Measurements from ENCODE around the gene UMODL1.

The UMODL1 gene

GRCh38 chr21:42120903-42121535 lies 49.9 kb downstream of the UMODL1 start:
- no peak for ATAC-seq
- TF ChIP-seq TSHZ2 (CRISPR knock-in tag; IDR thresholded peaks at IDR 0.05) (no peak), ARNTL (CRISPR knock-in tag; IDR thresholded peaks at IDR 0.05; ENCODE audit: borderline replicate concordance, low read depth) (no peak), ESRRG (CRISPR knock-in tag; IDR thresholded peaks at IDR 0.05) (no peak), ZNF565 (CRISPR knock-in tag; conservative IDR thresholded peaks at IDR 0.05; ENCODE audit: low read depth) (no peak), OSR1 (CRISPR knock-in tag; IDR thresholded peaks at IDR 0.05) (no peak), POU6F1 (CRISPR knock-in tag; IDR thresholded peaks at IDR 0.05; ENCODE audit: borderline replicate concordance, low read depth) (no peak), GLIS3 (CRISPR knock-in tag; IDR thresholded peaks at IDR 0.05) (no peak), BACH2 (CRISPR knock-in tag; IDR thresholded peaks at IDR 0.05; ENCODE audit: borderline replicate concordance) (no peak), ZFP30 (CRISPR knock-in tag; IDR thresholded peaks at IDR 0.05) (no peak), ISL1 (CRISPR knock-in tag; IDR thresholded peaks at IDR 0.05) (no peak), ZC3H10 (CRISPR knock-in tag; IDR thresholded peaks at IDR 0.05) (no peak), TOX (CRISPR knock-in tag; IDR thresholded peaks at IDR 0.05; ENCODE audit: borderline replicate concordance) (no peak), PPARA (CRISPR knock-in tag; IDR thresholded peaks at IDR 0.05; ENCODE audit: borderline replicate concordance) (no peak)
- TF ChIP-seq, protein P1, sequence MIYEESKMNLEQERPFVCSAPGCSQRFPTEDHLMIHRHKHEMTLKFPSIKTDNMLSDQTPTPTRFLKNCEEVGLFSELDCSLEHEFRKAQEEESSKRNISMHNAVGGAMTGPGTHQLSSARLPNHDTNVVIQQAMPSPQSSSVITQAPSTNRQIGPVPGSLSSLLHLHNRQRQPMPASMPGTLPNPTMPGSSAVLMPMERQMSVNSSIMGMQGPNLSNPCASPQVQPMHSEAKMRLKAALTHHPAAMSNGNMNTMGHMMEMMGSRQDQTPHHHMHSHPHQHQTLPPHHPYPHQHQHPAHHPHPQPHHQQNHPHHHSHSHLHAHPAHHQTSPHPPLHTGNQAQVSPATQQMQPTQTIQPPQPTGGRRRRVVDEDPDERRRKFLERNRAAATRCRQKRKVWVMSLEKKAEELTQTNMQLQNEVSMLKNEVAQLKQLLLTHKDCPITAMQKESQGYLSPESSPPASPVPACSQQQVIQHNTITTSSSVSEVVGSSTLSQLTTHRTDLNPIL (CRISPR knock-in tag; IDR thresholded peaks at IDR 0.05; ENCODE audit: low read depth): no peak

DNA sequence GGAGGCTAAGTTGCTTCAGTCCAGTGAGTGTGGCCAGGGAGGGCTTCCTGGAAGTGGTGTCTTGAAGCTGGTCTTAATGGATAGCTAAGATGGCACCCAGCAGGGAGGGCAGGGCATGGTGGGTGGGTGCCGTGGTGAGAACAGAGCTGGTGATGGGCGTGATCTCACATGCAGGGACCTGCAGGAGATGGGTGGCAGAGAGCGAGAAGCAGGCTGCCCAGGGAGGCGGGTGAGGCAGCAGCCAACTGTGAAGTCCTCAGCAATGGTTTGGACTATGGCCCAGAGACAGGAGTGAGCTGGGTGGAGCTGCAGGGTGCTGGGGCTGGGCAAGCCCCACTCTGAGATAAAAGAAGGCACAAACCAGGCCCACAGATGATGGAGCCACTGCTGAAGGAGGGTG lies 50.7 kb downstream of the UMODL1 start:
- ATAC-seq: no peak
- no peak for TF ChIP-seq ZNF8 (CRISPR knock-in tag; IDR thresholded peaks at IDR 0.05)
- TF ChIP-seq ZFP3 (CRISPR knock-in tag; IDR thresholded peaks at IDR 0.05): no peak
- TF ChIP-seq, protein P1 (CRISPR knock-in tag; IDR thresholded peaks at IDR 0.05; ENCODE audit: low read depth): no peak
- no peak for TF ChIP-seq TCF4 (CRISPR knock-in tag; IDR thresholded peaks at IDR 0.05; ENCODE audit: borderline replicate concordance)
- TF ChIP-seq SNAI2 (CRISPR knock-in tag; IDR thresholded peaks at IDR 0.05): no peak
- no peak for TF ChIP-seq TOX (CRISPR knock-in tag; IDR thresholded peaks at IDR 0.05; ENCODE audit: borderline replicate concordance)
- no peak for TF ChIP-seq ARNTL (CRISPR knock-in tag; IDR thresholded peaks at IDR 0.05; ENCODE audit: borderline replicate concordance, low read depth)
- no peak for TF ChIP-seq POU6F1 (CRISPR knock-in tag; IDR thresholded peaks at IDR 0.05; ENCODE audit: borderline replicate concordance, low read depth)
- TF ChIP-seq ESRRG (CRISPR knock-in tag; IDR thresholded peaks at IDR 0.05): no peak
- TF ChIP-seq, protein P2, sequence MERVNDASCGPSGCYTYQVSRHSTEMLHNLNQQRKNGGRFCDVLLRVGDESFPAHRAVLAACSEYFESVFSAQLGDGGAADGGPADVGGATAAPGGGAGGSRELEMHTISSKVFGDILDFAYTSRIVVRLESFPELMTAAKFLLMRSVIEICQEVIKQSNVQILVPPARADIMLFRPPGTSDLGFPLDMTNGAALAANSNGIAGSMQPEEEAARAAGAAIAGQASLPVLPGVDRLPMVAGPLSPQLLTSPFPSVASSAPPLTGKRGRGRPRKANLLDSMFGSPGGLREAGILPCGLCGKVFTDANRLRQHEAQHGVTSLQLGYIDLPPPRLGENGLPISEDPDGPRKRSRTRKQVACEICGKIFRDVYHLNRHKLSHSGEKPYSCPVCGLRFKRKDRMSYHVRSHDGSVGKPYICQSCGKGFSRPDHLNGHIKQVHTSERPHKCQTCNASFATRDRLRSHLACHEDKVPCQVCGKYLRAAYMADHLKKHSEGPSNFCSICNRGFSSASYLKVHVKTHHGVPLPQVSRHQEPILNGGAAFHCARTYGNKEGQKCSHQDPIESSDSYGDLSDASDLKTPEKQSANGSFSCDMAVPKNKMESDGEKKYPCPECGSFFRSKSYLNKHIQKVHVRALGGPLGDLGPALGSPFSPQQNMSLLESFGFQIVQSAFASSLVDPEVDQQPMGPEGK (CRISPR knock-in tag; IDR thresholded peaks at IDR 0.05; ENCODE audit: borderline replicate concordance): no peak
- TF ChIP-seq, protein P3, sequence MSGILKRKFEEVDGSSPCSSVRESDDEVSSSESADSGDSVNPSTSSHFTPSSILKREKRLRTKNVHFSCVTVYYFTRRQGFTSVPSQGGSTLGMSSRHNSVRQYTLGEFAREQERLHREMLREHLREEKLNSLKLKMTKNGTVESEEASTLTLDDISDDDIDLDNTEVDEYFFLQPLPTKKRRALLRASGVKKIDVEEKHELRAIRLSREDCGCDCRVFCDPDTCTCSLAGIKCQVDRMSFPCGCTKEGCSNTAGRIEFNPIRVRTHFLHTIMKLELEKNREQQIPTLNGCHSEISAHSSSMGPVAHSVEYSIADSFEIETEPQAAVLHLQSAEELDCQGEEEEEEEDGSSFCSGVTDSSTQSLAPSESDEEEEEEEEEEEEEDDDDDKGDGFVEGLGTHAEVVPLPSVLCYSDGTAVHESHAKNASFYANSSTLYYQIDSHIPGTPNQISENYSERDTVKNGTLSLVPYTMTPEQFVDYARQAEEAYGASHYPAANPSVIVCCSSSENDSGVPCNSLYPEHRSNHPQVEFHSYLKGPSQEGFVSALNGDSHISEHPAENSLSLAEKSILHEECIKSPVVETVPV (CRISPR knock-in tag; IDR thresholded peaks at IDR 0.05): no peak
- no peak for TF ChIP-seq GLIS3 (CRISPR knock-in tag; IDR thresholded peaks at IDR 0.05)
